Right kidney (tissue), 1 donor: ENCODE data around the gene MSTO1.
"Not testable (repeated sequence)": the region's sequence is repeated elsewhere in the genome, so short reads cannot be mapped to it uniquely, and the experiment has no call there.

Source experiments
- DNase-seq: peaks from one replicate; pipeline ENCODE4 v3.0.0-alpha.2; 2016

Gene MSTO1

GRCh38 chr1:155613226-155613625 lies 3.2 kb downstream of the MSTO1 start:
- not testable (repeated sequence) for DNase-seq

- DNase-seq = no peak
These were observed 12.2 kb downstream of the MSTO1 start for GRCh38 chr1:155622191-155622590.

GRCh38 chr1:155623357-155623756 lies 13.3 kb downstream of the MSTO1 start:
- no peak for DNase-seq

GRCh38 chr1:155626428-155626827 lies 16.4 kb downstream of the MSTO1 start:
- not testable (repeated sequence) for DNase-seq

- no peak for DNase-seq
These were observed 26.6 kb downstream of the MSTO1 start for GRCh38 chr1:155636397-155637153.

GRCh38 chr1:155640367-155640766 lies 30.3 kb downstream of the MSTO1 start:
- no peak for DNase-seq

- not testable (repeated sequence) for DNase-seq
These were observed 32.7 kb downstream of the MSTO1 start for GRCh38 chr1:155642559-155643180.

- DNase-seq = no peak
These were observed 33.2 kb downstream of the MSTO1 start for GRCh38 chr1:155643230-155643629.

GRCh38 chr1:155645034-155645598 lies 35.1 kb downstream of the MSTO1 start:
- no peak for DNase-seq

- no peak for DNase-seq
These were observed 35.6 kb downstream of the MSTO1 start for GRCh38 chr1:155645648-155646047.

- no peak for DNase-seq
These were observed 36.3 kb downstream of the MSTO1 start for GRCh38 chr1:155646307-155646706.

- no peak for DNase-seq
These were observed 38.5 kb downstream of the MSTO1 start for GRCh38 chr1:155648207-155649147.

- DNase-seq = no peak
These were observed 39.7 kb downstream of the MSTO1 start for GRCh38 chr1:155649676-155650075.

- no peak for DNase-seq
These were observed 40.3 kb downstream of the MSTO1 start for GRCh38 chr1:155650231-155650757.

GRCh38 chr1:155651861-155652661 lies 42.0 kb downstream of the MSTO1 start:
- DNase-seq = no peak

- no peak for DNase-seq
These were observed 42.9 kb downstream of the MSTO1 start for GRCh38 chr1:155652951-155653350.

- no peak for DNase-seq
These were observed 47.4 kb downstream of the MSTO1 start for GRCh38 chr1:155657463-155657862.

GRCh38 chr1:155661239-155661638 lies 51.2 kb downstream of the MSTO1 start:
- DNase-seq = not testable (repeated sequence)
